Middle frontal gyrus (tissue), 1 donor: ENCODE measurements around the gene GABBR2.

Source experiments
- DNase-seq: peaks from one replicate; pipeline ENCODE4 v3.0.0-alpha.2; 2015; ENCODE audit warnings: low spot score; ENCODE audit errors: extremely low spot score

The GABBR2 gene

DNA sequence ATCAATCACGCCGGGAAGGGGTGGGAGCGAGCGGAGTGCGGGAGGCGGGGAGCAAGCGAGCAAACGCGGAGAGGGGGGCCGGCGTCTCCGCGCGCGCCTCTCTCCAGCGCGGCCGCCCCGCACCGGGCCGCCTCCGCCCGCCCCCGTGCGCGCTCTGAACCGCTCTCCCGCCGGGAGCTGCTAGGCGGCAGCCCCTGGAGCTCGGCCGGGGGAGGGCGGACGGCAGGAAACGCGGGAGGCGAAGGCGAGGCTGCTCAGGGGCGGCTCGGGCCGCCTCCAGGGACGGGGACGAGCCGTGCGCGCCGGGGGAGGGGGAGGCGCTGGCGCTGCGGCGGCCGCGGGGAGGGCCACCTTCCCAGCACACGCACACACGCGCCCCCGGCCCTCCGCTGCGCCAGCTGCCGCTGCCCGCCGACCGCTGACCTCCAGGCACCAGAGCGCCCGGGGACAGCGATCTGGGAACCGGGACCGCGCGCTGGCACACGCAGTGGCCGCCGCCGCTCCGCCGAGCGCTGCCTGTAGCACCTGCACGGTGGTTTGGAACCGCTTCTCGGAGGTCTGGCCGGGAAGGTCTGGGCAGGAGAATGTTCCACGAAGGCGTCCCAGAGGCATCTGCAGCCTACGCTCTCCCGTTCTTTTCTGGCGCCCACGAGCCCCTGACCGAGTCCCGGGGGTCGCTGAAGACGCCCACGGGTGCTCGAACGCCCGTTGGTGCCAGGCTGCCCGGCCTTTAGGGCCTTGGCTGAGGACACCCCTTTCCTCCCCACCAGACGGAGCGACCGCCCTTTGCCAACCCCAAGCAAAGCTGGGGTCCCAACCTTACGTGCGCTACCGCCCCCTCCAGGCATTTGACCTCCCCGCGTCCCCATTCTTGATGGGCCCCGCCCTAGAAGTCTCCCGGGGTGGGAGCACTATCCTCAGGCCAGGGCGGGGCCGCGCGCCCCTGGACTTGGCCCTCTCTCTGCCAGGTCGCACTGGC, at the start of gene GABBR2:
TSS of gene GABBR2 (minus strand) at position 3 of the 979 bp plus-strand sequence. CDS start 198 bp downstream, outside the sequence.
- no peak for DNase-seq

DNA sequence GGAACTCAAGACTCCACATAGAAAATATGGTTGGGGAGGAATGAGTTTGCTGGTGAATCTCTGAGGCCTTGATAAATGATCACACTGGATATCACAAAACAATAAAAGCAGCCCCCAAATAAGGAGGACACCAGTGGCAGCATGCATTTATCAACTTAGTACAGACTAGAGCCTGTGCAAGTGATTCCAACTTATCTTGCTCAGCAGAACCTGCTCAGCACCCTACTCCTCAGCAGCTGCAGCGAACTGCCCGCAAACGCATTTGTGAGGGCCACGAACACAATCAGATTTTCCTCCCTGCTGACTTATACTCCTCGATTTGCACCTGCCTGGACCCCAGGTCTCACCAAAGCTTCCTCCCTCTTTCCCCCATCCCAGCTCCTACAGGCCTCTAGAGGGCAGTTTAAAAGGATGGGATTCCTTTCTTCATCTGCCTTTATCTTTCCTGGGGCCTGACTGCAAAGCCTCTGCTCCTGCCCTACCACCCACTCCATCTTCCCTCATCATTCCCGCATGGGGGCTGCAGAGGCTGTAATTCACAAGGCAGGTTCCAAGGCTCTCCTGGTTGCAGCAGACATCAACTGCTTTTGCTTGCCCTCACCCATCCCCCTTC, 46.4 kb upstream of the GABBR2 start:
- DNase-seq, result no peak

DNA sequence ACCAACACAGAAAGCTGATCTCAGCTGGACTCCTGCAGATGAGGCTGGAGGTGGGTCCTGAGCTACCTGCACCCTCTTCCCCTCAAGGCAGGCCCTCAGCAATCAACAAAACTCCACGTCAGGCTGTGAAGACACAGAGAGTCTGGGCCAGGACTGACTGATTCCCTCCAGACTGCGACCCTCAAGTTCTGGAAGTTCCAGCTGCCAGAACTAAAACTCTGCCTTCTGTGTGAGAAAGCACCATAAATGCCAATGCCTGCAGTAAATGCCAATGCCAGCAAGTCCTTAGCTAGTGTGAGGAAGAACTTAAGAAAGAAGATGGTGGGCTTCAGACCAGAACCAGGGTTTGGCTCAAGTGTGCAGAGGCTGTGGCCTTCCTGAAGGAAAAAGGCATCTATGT, 42.5 kb upstream of the GABBR2 start:
- no peak for DNase-seq

DNA sequence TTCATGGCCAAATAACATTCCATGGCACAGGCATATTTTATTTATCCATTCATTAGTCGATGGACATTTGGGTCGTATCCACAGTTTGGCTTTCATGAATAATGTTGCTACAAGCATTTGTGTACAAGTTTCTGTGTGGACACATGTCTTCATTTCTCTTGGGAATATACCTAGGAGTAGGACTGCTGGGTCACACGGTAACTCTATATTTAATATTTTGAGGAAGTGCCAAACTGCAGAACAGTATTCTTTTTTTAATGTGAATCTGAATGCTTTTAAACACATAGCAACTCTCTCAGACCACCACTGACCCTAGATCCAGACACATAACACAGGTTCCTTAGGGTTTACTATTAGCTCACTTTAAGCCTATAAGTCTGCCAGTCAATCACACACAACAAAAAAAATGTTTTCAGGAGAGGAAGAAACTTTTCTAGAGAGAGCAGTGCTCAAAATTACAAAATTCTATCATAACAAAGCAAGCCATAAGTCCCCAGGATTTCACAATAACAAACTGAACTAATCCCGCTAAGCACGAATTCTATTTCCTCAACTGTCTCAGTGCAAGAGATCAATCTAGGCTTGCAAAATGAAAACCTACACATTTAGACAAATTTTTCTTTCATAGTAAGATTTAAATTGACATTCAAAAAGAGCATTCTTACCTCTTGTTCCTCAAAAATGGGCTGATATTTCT, 41.8 kb upstream of the GABBR2 start:
- DNase-seq, result no peak

DNA sequence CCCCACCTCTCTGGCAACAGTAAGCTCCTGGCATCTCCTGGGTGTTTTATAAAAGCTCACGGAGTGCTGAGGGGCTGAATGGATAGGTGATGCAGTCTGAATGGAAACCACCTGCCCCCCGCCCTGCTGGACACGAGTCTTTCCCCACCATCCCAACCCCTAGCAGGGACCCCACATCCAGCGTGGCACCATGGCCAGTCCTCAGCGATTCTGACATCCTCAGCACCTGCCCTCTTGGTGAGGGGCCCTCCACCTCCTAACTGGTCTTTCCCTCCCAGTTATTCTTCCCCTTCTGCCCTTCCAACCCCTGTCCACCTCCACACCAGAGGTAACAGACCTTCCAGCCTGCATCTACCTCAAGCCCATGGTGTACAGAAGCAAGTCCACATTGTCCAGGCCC, 38.7 kb upstream of the GABBR2 start:
- DNase-seq, result no peak

DNA sequence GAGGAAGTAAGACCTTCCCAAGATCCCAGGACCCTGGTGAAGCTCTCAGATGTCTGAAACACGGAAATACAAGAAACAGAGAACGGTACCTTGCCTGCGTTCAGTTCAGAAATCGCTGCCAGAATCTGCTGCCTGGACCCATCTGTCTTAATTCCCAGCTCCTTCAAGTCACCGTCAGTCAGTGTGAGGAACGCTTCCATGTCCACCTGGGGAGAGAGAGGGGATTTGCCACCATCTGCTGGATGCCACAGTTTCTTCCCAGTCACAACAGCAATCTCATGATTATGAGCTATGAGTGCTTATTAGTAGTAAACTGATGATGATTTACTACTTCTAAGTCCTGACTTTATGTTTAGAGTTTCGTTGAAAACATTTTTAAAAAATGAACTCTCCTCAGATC, 36.7 kb upstream of the GABBR2 start:
- no peak for DNase-seq

DNA sequence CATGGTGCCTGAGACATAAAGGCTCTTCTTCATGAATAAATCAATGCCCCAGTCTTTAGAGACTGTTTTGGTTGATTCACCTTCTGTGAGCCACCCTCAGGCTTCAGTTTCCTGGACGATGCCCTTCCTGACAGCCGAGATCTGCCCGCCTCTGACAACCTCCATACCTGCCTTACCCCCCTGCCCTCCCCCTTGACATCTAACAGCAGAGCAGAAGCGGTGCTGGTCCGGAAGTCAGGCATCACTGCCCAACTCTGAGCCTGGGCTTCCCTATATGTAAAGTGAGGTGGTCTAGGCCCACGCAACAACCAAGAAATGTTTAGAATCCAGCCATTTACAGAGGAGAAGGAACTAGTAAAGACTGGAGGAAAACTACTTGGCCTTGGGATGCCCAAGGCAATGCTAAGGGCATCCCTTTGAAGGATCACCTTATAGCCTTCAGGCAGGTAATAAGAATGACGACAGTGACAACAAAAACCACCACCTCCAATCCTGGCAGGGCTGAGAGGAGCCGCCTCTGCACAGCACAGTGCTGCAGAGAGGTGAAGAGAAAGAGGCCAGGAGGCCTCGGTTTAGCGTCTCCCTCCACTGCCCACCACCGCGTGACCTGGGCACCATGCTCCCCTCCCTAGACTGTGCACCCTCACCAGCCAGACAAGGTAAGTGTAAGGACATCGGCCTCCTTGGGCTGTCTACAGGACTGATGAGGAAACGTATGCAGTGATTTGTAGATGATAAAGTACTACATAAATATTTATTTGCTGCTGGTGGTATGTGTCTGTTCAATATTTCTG, 35.3 kb upstream of the GABBR2 start:
- no peak for DNase-seq

DNA sequence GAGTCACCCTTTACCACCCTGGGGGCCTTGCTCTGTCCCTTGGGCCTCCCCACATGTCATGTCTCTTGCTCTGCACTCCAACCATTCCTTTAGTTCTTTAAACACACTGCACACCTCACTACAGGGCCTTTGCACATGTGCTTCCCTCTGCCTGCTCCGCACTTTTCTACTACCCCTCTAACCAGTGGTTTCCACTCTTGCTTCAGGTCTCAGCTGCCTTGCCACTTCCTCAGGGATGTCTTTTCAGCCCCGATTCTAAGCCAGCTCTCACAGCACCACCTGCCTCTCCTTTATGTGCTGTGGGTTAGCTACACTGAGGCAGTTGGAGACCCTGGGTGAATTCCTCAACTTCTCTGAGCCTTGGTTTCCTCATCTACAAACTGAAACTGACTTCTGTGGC, 34.6 kb upstream of the GABBR2 start:
- no peak for DNase-seq

DNA sequence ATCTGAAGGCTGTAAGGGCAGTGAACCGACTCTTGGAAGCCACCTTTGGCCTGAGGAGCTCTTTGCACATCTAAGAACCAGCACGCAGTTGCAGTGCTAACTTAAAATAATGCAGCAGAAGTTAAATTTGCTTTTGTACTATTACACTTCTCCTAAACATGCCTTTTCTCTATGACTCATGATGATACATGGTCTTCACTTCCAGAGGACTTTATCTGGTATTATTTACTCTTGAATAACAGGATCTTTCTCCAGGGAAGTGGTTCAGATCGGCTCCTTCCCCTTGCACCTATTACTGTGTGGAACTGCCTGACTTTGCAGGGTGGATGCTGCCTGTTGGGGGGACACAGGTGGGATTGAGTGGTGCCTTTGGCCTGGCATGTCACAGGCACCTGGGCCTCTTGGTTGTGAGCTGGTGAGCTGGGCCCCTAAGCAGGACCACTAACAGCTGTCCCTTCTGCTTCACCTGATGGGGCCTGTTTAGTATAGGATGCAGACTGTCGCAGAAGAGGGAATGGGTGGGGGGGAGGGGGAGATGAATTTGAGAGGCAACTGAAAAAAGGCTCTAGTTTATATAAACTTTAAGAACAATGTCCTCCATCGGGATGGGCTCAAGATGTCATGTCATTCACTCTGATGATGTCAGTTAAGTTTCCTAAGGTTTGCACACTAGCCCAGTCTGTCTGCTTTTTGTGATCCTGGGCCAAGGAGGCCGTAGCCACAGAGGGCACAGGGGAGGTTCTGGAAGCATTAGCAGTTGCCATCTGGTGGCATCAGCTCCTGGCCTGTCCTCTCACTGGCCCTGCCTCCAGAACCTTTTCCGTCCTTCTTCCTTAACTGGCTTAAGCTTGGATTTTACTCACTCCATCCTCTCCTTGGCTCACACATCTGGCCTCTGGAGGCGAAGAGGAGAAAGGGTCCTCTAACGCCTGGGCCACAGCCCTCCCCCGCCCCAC, 33.9 kb upstream of the GABBR2 start:
- DNase-seq, result no peak

DNA sequence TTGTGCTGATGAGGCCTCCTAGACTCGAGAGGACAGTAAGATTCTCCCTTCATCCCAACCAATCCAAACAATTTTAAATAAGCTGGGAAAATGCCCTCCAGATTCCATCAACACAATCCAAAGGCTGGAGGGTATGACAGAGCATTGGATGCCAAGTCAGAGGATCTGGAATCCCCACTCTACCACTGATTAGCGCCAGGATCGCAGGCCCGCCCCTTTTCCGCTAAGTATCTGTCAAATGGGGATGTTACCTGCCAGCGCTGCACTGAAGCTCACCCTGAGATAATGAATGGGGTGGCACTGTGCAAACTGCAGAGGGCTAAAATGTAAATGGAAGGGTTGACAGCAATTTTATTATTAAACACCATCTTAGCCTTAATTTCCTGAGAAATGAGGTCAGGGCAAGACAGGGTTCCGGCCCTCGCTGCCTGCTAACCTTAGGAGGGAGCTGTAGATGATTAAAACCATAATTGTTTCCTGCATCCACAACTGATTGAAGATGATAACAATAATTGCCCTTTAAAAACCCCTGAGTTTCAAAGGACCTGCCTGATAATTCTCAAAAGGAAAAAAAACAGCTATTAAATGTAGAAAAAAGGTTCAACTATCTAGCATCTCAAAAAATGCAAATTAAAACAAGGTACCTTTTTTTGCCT, 31.6 kb upstream of the GABBR2 start:
- no peak for DNase-seq

DNA sequence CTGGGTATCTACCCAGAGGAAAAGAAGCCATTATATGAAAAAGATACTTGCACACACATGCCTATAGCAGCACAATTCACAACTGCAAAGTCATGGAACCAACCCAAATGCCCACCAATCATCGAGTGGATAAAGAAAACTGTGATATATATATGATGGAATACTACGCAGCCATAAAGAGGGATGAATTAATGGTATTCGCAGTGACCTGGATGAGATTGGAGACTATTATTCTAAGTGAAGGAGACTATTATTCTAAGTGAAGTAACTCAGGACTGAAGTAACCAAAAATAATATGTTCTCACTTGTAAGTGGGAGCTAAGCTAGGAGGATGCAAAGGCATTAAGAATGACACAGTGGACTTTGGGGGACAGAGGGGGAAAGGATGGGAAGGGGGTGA, 30.0 kb upstream of the GABBR2 start:
- no peak for DNase-seq

DNA sequence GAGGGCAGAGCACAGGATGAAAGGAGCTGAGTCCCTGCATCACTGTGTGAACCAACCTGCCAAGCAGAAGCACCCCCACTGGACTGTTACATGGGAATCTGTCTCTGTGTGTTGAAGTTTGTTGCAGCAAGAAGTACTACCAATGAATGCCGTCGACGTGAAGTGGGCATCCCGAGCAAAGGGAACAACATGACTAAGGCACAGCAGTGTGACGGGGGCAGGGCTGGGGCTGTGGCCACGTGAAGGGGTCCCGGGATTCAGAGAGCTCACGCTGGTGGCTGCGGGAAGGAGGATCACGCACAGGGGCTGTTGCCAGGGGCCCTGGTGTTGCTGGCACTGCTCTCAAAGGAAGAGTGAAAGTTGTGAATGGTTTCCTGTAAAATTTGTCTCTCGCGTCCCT, 27.5 kb upstream of the GABBR2 start:
- DNase-seq, result no peak

DNA sequence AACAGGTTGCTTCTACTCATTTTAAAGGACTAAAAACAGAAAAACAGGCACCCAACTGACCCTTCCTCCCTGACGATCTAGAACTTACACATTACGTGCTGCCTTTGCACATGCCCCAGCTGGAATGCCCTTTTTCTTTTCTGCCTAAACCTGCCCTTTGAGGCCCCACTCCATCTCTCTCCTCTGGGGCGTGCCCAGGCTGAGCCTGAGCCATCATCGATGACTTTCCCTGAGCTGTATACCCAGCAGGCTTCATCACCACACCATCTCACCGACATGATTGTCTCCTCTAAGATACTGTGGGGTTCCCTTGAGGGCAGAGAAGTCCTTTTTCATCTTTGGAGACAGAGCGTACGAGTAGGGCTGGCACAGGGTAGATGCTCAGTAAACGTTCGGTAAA, 24.1 kb upstream of the GABBR2 start:
- DNase-seq, result no peak

DNA sequence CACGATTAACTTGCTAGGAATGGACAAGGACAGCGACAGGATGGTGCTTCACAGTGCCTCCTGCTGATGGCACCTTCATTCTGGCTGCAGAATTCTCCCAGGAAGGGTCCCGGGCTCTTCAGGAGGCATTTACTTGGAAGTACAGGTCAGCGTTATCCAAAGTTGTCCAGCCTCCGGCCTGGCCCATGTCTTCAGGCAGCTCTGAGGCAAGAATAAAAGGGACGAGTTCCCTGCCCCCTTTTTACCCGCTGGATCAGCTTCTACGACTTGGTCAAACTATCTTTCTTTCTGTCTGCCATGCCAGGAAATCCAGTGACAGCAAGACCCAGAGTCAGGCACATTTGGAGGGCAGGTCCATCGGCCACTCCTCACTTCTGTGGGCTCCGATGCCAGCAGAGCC, 23.4 kb upstream of the GABBR2 start:
- DNase-seq, result no peak

DNA sequence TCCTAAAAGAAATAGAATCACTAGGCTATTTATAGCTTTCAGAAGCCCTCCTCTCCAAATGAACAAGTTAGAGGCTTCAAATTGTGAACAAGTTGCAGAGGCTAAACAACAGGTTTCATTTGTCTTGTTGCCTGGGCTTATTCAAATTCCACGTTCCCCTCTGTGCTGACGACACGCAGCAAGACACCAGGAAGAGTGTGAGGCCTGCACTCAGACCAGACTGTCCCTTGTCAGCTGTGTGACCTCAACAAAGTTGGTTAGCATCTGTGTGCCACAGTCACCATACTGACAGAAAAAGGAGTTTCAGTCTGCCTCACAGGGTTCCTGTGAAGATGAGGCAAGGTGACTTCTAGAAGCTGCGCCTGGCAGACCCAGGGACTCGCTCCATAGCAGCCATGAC, 22.1 kb upstream of the GABBR2 start:
- no peak for DNase-seq

DNA sequence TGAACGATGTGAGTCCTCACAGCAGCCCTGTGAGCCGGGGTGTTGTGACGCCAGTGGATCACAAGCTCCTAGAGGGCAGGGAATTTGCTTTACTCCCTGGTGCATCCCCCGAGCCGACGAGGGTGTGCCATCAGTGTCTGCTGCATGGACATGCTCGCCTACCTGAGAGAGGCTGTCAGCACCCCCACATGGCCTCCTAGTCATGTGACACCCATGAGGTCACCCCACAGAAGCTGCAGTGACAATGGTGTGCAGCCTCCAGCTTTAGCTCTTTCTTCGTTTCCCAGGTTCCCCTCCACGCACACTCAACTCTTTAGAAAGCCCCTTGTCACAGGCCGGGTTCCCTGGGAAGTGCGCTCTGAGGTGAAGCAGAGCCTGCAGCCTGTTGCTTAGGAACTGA, 19.8 kb upstream of the GABBR2 start:
- no peak for DNase-seq

DNA sequence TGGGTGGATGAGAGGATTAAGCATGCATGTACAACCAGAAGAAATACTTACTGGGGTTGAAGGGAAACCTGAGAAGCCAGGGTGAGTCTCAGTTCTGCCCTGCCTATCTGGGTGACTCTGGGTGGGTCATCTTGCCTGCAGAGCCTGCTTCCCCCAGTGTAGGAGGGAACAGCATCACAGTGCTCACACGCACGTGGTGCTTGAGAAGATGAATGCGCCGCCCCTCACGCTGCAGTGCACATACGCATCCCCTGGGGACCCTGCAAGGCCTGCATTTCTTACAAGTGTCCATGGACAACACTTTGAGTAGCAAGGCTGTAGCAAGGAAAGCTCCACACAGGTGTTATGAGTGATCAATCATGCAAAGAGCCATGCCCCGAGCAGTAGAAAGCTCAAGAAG, 18.7 kb upstream of the GABBR2 start:
- DNase-seq, result no peak

DNA sequence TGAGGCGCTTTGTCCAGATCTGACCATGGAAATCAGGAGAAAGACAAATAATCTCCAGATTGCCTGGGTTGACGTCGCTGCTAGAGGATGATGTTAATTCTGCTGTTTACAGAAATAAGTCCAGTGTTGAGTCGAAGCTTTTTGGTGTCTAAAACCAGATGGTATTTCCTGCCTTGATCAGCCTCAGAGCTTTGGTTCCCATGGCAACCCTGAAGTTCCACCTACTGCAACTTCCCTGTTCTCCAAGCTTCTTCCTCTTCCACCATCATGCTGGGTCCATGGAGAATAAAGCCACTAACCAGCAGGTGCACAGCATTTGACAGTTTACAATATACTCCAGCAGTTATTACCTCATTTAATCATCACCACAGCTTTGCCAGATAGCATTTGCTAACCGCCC, 18.0 kb upstream of the GABBR2 start:
- no peak for DNase-seq

DNA sequence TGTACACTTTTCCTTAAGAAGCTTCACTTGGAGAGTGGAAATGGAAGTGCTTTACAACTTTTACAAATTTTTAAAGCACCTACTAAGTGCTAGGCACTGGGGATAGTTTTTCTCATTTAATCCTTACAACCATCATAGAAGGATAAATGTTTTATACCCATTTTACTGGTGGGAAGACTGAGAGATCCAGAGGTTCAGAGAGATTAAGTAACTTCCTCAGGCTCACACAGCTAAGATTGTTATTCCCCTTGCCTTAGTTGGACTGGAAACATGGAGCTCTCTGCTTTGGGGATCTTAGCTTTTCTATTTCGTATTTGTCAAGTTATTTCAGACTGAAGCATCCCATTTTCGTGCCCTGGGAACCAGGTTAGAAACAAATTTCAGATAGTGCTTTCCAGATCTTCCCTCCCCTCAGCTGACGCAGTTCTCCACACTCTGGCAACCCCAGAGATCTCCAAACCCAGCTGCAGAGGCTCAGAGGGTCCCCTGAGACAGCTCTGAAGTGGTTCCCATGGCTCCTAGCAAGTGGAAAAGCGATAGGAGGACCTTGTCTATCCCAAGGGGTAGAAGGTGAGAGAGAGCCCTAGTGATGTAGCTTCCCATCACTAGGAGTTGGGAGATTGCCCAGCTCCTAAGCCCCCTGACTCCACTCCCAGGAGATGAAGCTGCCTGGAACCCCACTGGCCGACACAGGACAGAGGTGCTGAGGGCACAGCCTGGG, 16.2 kb upstream of the GABBR2 start:
- DNase-seq, result no peak
